BJ (cell line): ENCODE measurements around the gene MICAL3. TPM values are rescaled to one million over a fixed set of nuclear protein-coding genes. Genes with fewer than 3 reads are reported as not detected.

Experiments used
- CTCF ChIA-PET: fragments of 350-600 bp; formaldehyde crosslinking; extraction: SDS; loops from one replicate; lab custom pipeline; 2021; ENCODE audit warnings: antibody characterized with exemption, inconsistent platforms; lab: Yijun Ruan, JAX
- POLR2A ChIA-PET: fragments of 300-600 bp; sonication (Branson Sonifier 250); formaldehyde crosslinking; extraction: SDS; loops from one replicate; lab custom pipeline; 2021; ENCODE audit warnings: antibody characterized with exemption; lab: Charles Lee
- DNase-seq: peaks from one replicate; pipeline ENCODE4 v3.0.0-alpha.2; 2011; ENCODE audit warnings: low read depth
- H3K27me3 ChIP-seq: 2 replicates; pipeline ENCODE4 v1.6.0; 2011; ENCODE audit warnings: low read length; ENCODE audit not compliant: control insufficient read depth, insufficient read depth
- H3K36me3 ChIP-seq: 2 replicates; pipeline ENCODE4 v1.5.1; 2011; ENCODE audit warnings: low read length; ENCODE audit not compliant: control insufficient read depth, insufficient read depth
- H3K4me3 ChIP-seq: 2 replicates; pipeline ENCODE4 v1.5.1; 2011; ENCODE audit warnings: low read depth, mild to moderate bottlenecking, control low read depth, low read length
- CTCF ChIP-seq: IDR thresholded peaks from 2 replicates; pipeline ENCODE4 v1.5.1; 2011; ENCODE audit warnings: low read depth, mild to moderate bottlenecking, control low read depth, inconsistent platforms, low read length, moderate library complexity; ENCODE audit not compliant: insufficient read depth
- polyA plus RNA-seq: library from polyadenylated mRNA; depleted of rRNA; stranded (reverse); fragments of >200 nt; gene quantifications from 2 replicates; pipeline ENCODE4 v1.2.3, GENCODE V29; 2011

MICAL3 gene
- polyA plus RNA-seq, 1 experiment, result 16.4 TPM

- peaks cover 15% of the 10 kb centered on the region for H3K36me3 ChIP-seq
- DNase-seq, result no peak
Observed at GRCh38 chr22:17862646-17863181, 161.6 kb downstream of the MICAL3 start.

GRCh38 chr22:17861909-17862308 is 162.5 kb downstream of the MICAL3 start:
- no peak for TF ChIP-seq CTCF
- Histone ChIP-seq H3K36me3 (peaks cover 15% of the 10 kb centered on the region), H3K27me3 (no peaks in the 10 kb centered on the region), H3K4me3 (no peak overlapping the region)
- CTCF ChIA-PET, result interaction anchor here (0.6 to 1.7 kb wide), 3 partner anchors 30 to 357 kb away, joined by 3 to 5 read pairs (median 3); no protein-coding TSS in a partner anchor
- POLR2A ChIA-PET, result no interaction called here
- no peak for DNase-seq

More at GRCh38 chr22:17862646-17863181, 161.6 kb downstream of the MICAL3 start:
- Histone ChIP-seq H3K4me3 (no peak overlapping the region), H3K27me3 (no peaks in the 10 kb centered on the region)
- TF ChIP-seq CTCF, result no peak
- CTCF ChIA-PET, result no interaction called here
- POLR2A ChIA-PET, result no interaction called here

- no peaks in the 10 kb centered on the region for H3K27me3 ChIP-seq
- DNase-seq, result no peak
- peaks cover 16% of the 10 kb centered on the region for H3K36me3 ChIP-seq
- CTCF ChIA-PET, result interaction anchor here (1.7 kb wide), 1 partner anchor 31 kb away, joined by 5 read pairs; no protein-coding TSS in a partner anchor
- no peak for TF ChIP-seq CTCF
- POLR2A ChIA-PET, result no interaction called here
- no peak overlapping the region for H3K4me3 ChIP-seq
Observed at GRCh38 chr22:17860220-17860965, 164.0 kb downstream of the MICAL3 start.

- ChIA-PET CTCF (interaction anchor here (1.2 to 1.4 kb wide), 2 partner anchors 218 to 284 kb away, joined by 3 to 5 read pairs; no protein-coding TSS in a partner anchor), POLR2A (no interaction called here)
Observed at GRCh38 chr22:17858033-17858432, 166.3 kb downstream of the MICAL3 start.

More at GRCh38 chr22:17858033-17858432, 166.3 kb downstream of the MICAL3 start:
- no peak for DNase-seq
- Histone ChIP-seq H3K27me3 (no peaks in the 10 kb centered on the region), H3K4me3 (no peak overlapping the region), H3K36me3 (peaks cover 11% of the 10 kb centered on the region)
- no peak for TF ChIP-seq CTCF
